ENCODE data around the gene BLMH.
A peak's percentile ranks its signal among the peaks of the same experiment; 100 is the strongest.

BLMH gene

DNA sequence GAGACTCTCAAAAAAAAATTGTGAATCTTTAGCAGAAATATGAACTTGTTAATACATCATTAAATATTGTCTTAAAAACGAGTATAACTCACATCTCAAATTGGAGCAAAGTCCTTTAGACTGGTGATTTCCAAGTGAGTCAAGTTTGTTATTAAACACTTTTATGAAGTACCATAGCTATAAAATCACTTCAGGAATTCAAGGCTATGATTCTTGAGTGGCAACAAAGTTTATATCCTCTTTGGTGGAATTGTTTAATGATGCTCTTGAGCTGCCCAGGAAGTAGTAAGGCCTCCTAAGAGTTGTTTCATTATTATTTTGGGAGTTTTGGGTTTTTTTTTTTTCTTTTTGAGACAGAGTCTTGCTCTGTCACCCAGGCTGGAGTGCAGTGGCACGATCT, 16.7 kb upstream of the BLMH start:
- no peak for DNase-seq (ENCODE audit: low read depth)

GRCh38 chr17:30304778-30305177, 13.0 kb upstream of the BLMH start:
- DNase-seq (ENCODE audit: low read depth): no peak

- no peak for DNase-seq (ENCODE audit: low read depth)
These were observed 10.5 kb upstream of the BLMH start for GRCh38 chr17:30302241-30302640.

- DNase-seq (ENCODE audit: low read depth): no peak
These were observed 9.1 kb upstream of the BLMH start for GRCh38 chr17:30300818-30301217.

GRCh38 chr17:30299000-30299399, 7.3 kb upstream of the BLMH start:
- no peak for DNase-seq (ENCODE audit: low read depth)

- no peak for DNase-seq (ENCODE audit: low read depth)
These were observed 6.0 kb upstream of the BLMH start for GRCh38 chr17:30297715-30298114.

GRCh38 chr17:30296499-30297080, 4.8 kb upstream of the BLMH start:
- no peak for DNase-seq (ENCODE audit: low read depth)

GRCh38 chr17:30292286-30292858, 628 bp upstream of the BLMH start:
- DNase-seq (ENCODE audit: low read depth): no peak

GRCh38 chr17:30290696-30291542, 825 bp downstream of the BLMH start:
- peak; percentile 20 for DNase-seq (ENCODE audit: low read depth)

DNA sequence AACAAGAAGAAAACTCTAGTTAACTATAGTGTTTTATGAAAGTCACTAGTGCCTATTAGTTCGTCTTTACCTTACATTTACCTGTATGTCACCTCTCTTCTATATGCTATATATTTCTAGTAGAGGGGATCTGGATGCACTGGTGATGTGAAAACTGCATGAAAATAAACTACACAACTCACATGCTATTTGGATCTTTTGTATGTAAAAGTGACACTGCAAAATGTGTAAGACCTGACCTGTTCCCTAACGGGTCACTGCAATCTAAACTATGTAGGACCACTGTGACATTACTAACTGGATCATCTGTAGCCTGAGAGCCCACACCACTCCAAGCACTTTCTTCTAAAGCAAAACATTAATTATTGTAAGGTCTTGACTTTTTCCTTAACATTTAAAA, 1.7 kb downstream of the BLMH start:
- no peak for DNase-seq (ENCODE audit: low read depth)

DNA sequence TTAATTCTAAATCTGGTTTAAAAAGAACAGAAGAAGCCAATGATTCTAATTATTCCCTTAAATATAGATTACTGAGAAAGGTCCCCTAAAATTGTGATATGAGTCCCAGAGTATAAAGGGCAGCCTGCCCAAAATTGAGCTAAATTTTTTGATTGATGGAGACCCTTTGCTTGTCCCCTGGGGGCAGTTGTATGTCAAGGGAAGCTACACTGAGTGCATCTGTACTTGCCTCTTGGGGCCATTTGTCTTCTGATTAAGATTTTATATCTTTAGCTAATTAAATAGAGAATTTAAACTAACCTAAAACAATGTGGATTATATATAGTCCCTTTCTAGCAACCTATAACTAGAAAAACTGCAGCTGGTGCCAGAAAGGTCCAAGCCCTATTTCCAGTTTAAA, 12.6 kb downstream of the BLMH start:
- no peak for DNase-seq (ENCODE audit: low read depth)

DNA sequence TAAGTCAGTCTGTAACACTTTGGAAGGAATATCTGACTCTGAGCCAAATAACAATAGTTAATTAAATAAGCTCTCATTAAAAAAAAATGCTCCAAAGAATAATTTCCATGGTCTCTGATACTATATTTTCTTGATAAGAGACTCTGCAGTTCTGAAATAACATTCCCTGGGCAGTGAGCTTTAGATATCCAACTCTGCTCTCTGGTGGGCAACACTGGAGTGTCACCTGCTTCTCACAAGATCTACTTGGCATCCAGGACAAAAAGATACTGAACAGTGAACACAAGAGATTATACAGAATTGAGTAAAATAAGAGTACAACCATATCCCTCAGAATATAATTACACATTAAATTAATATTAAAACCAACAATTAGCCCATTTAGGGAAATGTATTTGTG, 13.7 kb downstream of the BLMH start:
- DNase-seq (ENCODE audit: low read depth): no peak

- no peak for DNase-seq (ENCODE audit: low read depth)
These were observed 15.8 kb downstream of the BLMH start for GRCh38 chr17:30275911-30276310.

DNA sequence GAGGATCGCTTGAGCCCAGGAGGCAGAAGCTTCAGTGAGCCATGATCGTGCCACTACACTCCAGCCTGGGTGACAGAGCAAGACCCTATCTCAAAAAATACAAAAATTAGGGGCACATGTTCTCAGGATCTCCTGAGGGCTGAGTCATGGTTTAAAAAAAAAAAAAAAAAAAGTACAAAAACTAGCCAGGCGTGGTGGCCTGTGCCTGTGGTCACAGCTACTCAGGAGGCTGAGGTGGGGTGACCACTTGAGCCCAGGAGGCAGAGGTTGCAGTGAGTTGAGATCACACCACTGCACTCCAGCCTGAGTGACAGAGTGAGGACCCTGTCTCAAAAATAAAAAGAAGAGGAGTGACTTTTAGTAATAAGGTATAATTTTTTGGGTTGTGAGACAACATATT, 16.9 kb downstream of the BLMH start:
- DNase-seq (ENCODE audit: low read depth): no peak

- DNase-seq (ENCODE audit: low read depth): no peak
These were observed 18.4 kb downstream of the BLMH start for GRCh38 chr17:30273373-30273772.

GRCh38 chr17:30271102-30271501, 20.6 kb downstream of the BLMH start:
- no peak for DNase-seq (ENCODE audit: low read depth)

- no peak for DNase-seq (ENCODE audit: low read depth)
These were observed 24.1 kb downstream of the BLMH start for GRCh38 chr17:30267625-30268024.

DNA sequence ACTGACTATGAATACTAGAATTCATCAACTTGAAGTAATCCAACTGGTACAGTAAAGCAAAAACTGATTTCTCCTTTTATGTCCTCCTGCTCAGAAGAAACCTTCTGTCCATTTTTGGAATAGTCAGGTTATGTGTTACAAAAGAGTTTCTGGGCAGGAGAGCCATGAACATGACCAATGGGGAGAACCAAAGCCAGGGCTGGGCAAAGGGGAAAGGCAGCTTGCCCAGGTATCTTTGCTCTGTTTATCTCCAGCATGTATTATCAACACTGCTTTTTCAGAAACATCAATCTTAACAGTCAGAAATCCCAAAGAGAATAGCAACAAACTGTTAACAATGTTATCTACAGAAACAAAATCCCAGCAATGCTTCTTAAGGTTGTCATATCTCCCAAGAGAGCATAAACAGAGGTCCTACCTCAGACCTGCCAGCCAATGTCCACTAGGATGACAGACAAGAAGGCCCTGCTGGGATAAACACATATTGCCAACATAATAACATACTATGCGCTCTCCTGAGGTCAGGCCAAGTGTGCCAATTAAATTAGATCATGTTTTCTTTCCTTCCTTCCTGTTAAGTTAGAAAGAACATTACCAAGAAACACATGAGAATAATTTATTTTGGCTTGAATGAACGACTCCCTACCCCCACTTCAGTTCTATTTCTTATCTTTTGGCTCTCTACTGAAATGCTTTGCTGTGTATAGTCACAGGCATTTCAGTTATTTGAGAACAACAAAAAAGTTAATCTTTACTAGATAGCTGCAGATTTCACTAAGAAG, 28.0 kb downstream of the BLMH start:
- DNase-seq (ENCODE audit: low read depth): no peak

GRCh38 chr17:30256756-30257506, 34.8 kb downstream of the BLMH start:
- no peak for DNase-seq (ENCODE audit: low read depth)

DNA sequence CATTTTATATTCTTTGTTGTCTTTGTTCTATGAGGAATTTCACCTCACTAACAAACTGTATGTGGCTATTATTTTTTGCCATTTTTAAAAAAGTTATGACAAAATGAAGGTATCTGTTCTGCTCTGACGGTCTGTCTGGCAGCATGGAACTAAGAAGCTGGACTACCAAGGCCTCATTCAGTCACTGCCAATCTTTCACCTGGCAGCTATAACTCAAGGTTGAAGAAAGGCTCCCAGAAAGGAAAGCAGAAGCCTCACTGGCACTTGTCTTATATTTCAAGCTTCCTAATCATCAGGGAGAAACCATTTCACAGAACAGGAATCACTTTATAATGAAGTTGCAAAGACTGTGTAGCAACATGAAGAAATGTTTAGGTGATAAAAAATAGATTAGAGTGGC, 37.6 kb downstream of the BLMH start:
- no peak for DNase-seq (ENCODE audit: low read depth)

- DNase-seq (ENCODE audit: low read depth): no peak
These were observed 38.4 kb downstream of the BLMH start for GRCh38 chr17:30253312-30253711.

GRCh38 chr17:30251931-30252330, 39.8 kb downstream of the BLMH start:
- no peak for DNase-seq (ENCODE audit: low read depth)

Measured in activated T-cell treated with anti-CD3 and anti-CD28 coated beads for 24 hours (primary cell).